BE2C (cell line): ENCODE data around the gene BCAR3.

Source experiments
- DNase-seq: peaks from one replicate; pipeline ENCODE4 v3.0.0-alpha.2; 2020
- H3K27me3 ChIP-seq: fragments of 250-450 bp; sonication (Bioruptor Pico); 2 replicates; pipeline ENCODE4 v1.5.1; 2020; ENCODE audit warnings: mild to moderate bottlenecking
- H3K36me3 ChIP-seq: fragments of 250-450 bp; sonication (Bioruptor Pico); 2 replicates; pipeline ENCODE4 v1.5.1; 2020; ENCODE audit warnings: mild to moderate bottlenecking
- H3K4me1 ChIP-seq: fragments of 250-450 bp; sonication (Bioruptor Pico); 2 replicates; pipeline ENCODE4 v1.5.1; 2020
- H3K4me3 ChIP-seq: 2 replicates; pipeline ENCODE4 v1.5.1; 2011; ENCODE audit warnings: low read depth, low read length
- H3K9me3 ChIP-seq: fragments of 250-450 bp; sonication (Bioruptor Pico); 2 replicates; pipeline ENCODE4 v1.5.1; 2020
- CTCF ChIP-seq: IDR thresholded peaks from 2 replicates; pipeline ENCODE4 v1.5.1; 2012; ENCODE audit warnings: mild to moderate bottlenecking, low read depth, low read length

The BCAR3 gene

GRCh38 chr1:93603601-93604000 lies 78.0 kb downstream of the BCAR3 start:
- Histone ChIP-seq H3K36me3 (no peaks in the 10 kb centered on the region), H3K4me1 (peaks cover 30% of the 10 kb centered on the region)
- DNase-seq, result no peak

GRCh38 chr1:93603106-93603505 lies 78.5 kb downstream of the BCAR3 start:
- TF ChIP-seq CTCF, result no peak
- no peaks in the 10 kb centered on the region for H3K36me3 ChIP-seq
- peaks cover 32% of the 10 kb centered on the region for H3K4me1 ChIP-seq
- no peaks in the 10 kb centered on the region for H3K9me3 ChIP-seq
- no peaks in the 10 kb centered on the region for H3K27me3 ChIP-seq
- H3K4me3 ChIP-seq, result no peak overlapping the region
- no peak for DNase-seq

More at GRCh38 chr1:93603601-93604000, 78.0 kb downstream of the BCAR3 start:
- no peak for TF ChIP-seq CTCF
- Histone ChIP-seq H3K4me3 (no peak overlapping the region), H3K27me3 (no peaks in the 10 kb centered on the region), H3K9me3 (no peaks in the 10 kb centered on the region)

GRCh38 chr1:93602101-93602500 lies 79.5 kb downstream of the BCAR3 start:
- TF ChIP-seq CTCF, result no peak
- Histone ChIP-seq H3K36me3 (no peaks in the 10 kb centered on the region), H3K27me3 (no peaks in the 10 kb centered on the region)

GRCh38 chr1:93601686-93602085 lies 80.0 kb downstream of the BCAR3 start:
- Histone ChIP-seq H3K36me3 (no peaks in the 10 kb centered on the region), H3K4me1 (peaks cover 28% of the 10 kb centered on the region), H3K4me3 (no peak overlapping the region), H3K9me3 (no peaks in the 10 kb centered on the region), H3K27me3 (no peaks in the 10 kb centered on the region)
- no peak for TF ChIP-seq CTCF
- no peak for DNase-seq

More at GRCh38 chr1:93602101-93602500, 79.5 kb downstream of the BCAR3 start:
- Histone ChIP-seq H3K9me3 (no peaks in the 10 kb centered on the region), H3K4me3 (no peak overlapping the region), H3K4me1 (peaks cover 28% of the 10 kb centered on the region)
- no peak for DNase-seq

GRCh38 chr1:93600663-93601062 lies 81.0 kb downstream of the BCAR3 start:
- no peaks in the 10 kb centered on the region for H3K36me3 ChIP-seq
- no peaks in the 10 kb centered on the region for H3K27me3 ChIP-seq
- no peak for TF ChIP-seq CTCF

GRCh38 chr1:93599479-93599878 lies 82.2 kb downstream of the BCAR3 start:
- no peaks in the 10 kb centered on the region for H3K36me3 ChIP-seq
- H3K27me3 ChIP-seq, result no peaks in the 10 kb centered on the region
- no peak overlapping the region for H3K4me3 ChIP-seq
- H3K4me1 ChIP-seq, result peaks cover 30% of the 10 kb centered on the region
- TF ChIP-seq CTCF, result no peak
- no peak for DNase-seq
- no peaks in the 10 kb centered on the region for H3K9me3 ChIP-seq

More at GRCh38 chr1:93600663-93601062, 81.0 kb downstream of the BCAR3 start:
- Histone ChIP-seq H3K9me3 (no peaks in the 10 kb centered on the region), H3K4me1 (peaks cover 32% of the 10 kb centered on the region), H3K4me3 (no peak overlapping the region)
- no peak for DNase-seq
